Neural cell (in vitro differentiated cells): ENCODE measurements around the gene GPC5.

Experiments
- CTCF ChIP-seq: fragments of 450-650 bp; IDR thresholded peaks from 2 replicates; pipeline ENCODE4 v1.5.1; 2014; ENCODE audit warnings: antibody characterized with exemption, mild to moderate bottlenecking, moderate library complexity; ENCODE audit not compliant: poor library complexity, severe bottlenecking
- EP300 ChIP-seq: fragments of 450-650 bp; conservative IDR thresholded peaks from 2 replicates; pipeline ENCODE4 v1.6.1; 2014; ENCODE audit warnings: antibody characterized with exemption, mild to moderate bottlenecking, moderate library complexity; ENCODE audit not compliant: poor library complexity, severe bottlenecking
- EZH2 ChIP-seq: fragments of 200-600, 300-800 bp; shearing (Covaris generic), sonication (generic); IDR thresholded peaks from 2 replicates; pipeline ENCODE4 v1.6.1; 2014; ENCODE audit warnings: antibody characterized with exemption, low read length, borderline replicate concordance, mild to moderate bottlenecking; ENCODE audit not compliant: insufficient read depth, poor library complexity, severe bottlenecking
- MXI1 ChIP-seq: fragments of 450-650 bp; conservative IDR thresholded peaks from 2 replicates; pipeline ENCODE4 v1.6.1; 2014; ENCODE audit warnings: antibody characterized with exemption, mild to moderate bottlenecking; ENCODE audit not compliant: poor library complexity, severe bottlenecking
- POLR2AphosphoS5 ChIP-seq: IDR thresholded peaks from 2 replicates; pipeline ENCODE4 v1.6.1; 2012
- RAD21 ChIP-seq: fragments of 450-650 bp; conservative IDR thresholded peaks from 2 replicates; pipeline ENCODE4 v1.6.1; 2014; ENCODE audit warnings: antibody characterized with exemption, mild to moderate bottlenecking, moderate library complexity
- SMC3 ChIP-seq: fragments of 450-650 bp; conservative IDR thresholded peaks from 2 replicates; pipeline ENCODE4 v1.6.1; 2014; ENCODE audit warnings: antibody characterized with exemption, mild to moderate bottlenecking, moderate library complexity; ENCODE audit not compliant: poor library complexity
- TAF1 ChIP-seq: IDR thresholded peaks from 2 replicates; pipeline ENCODE4 v1.6.1; 2012; ENCODE audit warnings: low read depth
- TF ChIP-seq, protein P1 (sequence below): IDR thresholded peaks from 2 replicates; pipeline ENCODE4 v1.6.1; 2012; ENCODE audit warnings: borderline replicate concordance

GRCh38 chr13:92297971-92298942 is 899.8 kb downstream of the GPC5 start:
- TF ChIP-seq POLR2AphosphoS5 (no peak), CTCF (no peak), EZH2 (no peak), RAD21 (no peak), SMC3 (no peak), EP300 (no peak), TAF1 (no peak), MXI1 (no peak)
- TF ChIP-seq, protein P1, sequence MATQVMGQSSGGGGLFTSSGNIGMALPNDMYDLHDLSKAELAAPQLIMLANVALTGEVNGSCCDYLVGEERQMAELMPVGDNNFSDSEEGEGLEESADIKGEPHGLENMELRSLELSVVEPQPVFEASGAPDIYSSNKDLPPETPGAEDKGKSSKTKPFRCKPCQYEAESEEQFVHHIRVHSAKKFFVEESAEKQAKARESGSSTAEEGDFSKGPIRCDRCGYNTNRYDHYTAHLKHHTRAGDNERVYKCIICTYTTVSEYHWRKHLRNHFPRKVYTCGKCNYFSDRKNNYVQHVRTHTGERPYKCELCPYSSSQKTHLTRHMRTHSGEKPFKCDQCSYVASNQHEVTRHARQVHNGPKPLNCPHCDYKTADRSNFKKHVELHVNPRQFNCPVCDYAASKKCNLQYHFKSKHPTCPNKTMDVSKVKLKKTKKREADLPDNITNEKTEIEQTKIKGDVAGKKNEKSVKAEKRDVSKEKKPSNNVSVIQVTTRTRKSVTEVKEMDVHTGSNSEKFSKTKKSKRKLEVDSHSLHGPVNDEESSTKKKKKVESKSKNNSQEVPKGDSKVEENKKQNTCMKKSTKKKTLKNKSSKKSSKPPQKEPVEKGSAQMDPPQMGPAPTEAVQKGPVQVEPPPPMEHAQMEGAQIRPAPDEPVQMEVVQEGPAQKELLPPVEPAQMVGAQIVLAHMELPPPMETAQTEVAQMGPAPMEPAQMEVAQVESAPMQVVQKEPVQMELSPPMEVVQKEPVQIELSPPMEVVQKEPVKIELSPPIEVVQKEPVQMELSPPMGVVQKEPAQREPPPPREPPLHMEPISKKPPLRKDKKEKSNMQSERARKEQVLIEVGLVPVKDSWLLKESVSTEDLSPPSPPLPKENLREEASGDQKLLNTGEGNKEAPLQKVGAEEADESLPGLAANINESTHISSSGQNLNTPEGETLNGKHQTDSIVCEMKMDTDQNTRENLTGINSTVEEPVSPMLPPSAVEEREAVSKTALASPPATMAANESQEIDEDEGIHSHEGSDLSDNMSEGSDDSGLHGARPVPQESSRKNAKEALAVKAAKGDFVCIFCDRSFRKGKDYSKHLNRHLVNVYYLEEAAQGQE, result no peak
